Kidney (tissue), 14 donors: ENCODE results near the gene PHACTR1. TPM values are rescaled to one million over a fixed set of nuclear protein-coding genes. Genes with fewer than 3 reads are reported as not detected.

Experiments
- DNase-seq, 5 donors: peaks; one replicate each; pipeline ENCODE4 v3.0.0-alpha.2; 2013 to 2020
- FAIRE-seq: peaks from 2 replicates; lab custom pipeline; 2012; peaks lifted over from hg19 to GRCh38; lab: Jason Lieb, UNC
- H3K27ac ChIP-seq, 2 donors: one replicate each; pipeline ENCODE4 v1.7.0; 2013; ENCODE audit warnings: low read depth in 2 of 2, low read length in 2 of 2, inconsistent platforms in 1 of 2
- H3K27me3 ChIP-seq: one replicate; pipeline ENCODE4 v1.7.1; 2013; ENCODE audit warnings: low read length, inconsistent platforms; ENCODE audit not compliant: control insufficient read depth, insufficient read depth
- H3K36me3 ChIP-seq, 3 donors: one replicate each; pipeline versions ENCODE4 v1.7.0 to v1.7.1; 2013; ENCODE audit warnings: low read length in 3 of 3, control low read depth in 1 of 3, inconsistent platforms in 1 of 3; ENCODE audit not compliant: insufficient read depth in 3 of 3, control insufficient read depth in 2 of 3
- H3K4me1 ChIP-seq, 3 donors: one replicate each; pipeline versions ENCODE4 v1.7.0 to v1.7.1; 2013; ENCODE audit warnings: low read length in 3 of 3, inconsistent platforms in 1 of 3, low read depth in 1 of 3; ENCODE audit not compliant: control insufficient read depth in 2 of 3, insufficient read depth in 2 of 3
- H3K4me3 ChIP-seq, 3 donors: one replicate each; pipeline versions ENCODE4 v1.7.0 to v1.8.1; 2013; ENCODE audit warnings: low read length in 3 of 3, control low read depth in 1 of 3, inconsistent platforms in 1 of 3
- H3K9ac ChIP-seq, 3 donors: one replicate each; pipeline versions ENCODE4 v1.7.0 to v1.7.1; 2013; ENCODE audit warnings: low read length in 3 of 3, control low read depth in 1 of 3, inconsistent platforms in 1 of 3
- H3K9me3 ChIP-seq, 3 donors: one replicate each; pipeline versions ENCODE4 v1.7.0 to v1.7.1; 2013; ENCODE audit warnings: low read length in 3 of 3, control low read depth in 1 of 3, inconsistent platforms in 1 of 3; ENCODE audit not compliant: control insufficient read depth in 2 of 3, insufficient read depth in 1 of 3
- intact Hi-C: fragments of 100-400 bp; cut with DNase I; formaldehyde crosslinking; loops from one replicate; pipeline ENCODE4 v1.11.1; 2022
- polyA plus RNA-seq: library from polyadenylated mRNA; stranded (reverse); fragments of 350-450 nt; fragmentation: Illumina TruSeq; extraction: RNeasy Lipid Tissue Mini Kit (QIAGEN cat#74804); gene quantifications from one replicate; pipeline ENCODE4 v1.2.3, GENCODE V29; 2014; ENCODE audit warnings: low read depth, low replicate concordance; ENCODE audit not compliant: insufficient read depth
- total RNA-seq: library from RNA; stranded (reverse); fragmentation: NEBNext Ultra II Directional; extraction: Animal tissue kit (Norgen Biotek cat#: 25700); gene quantifications from one replicate; pipeline ENCODE4 v1.2.1, GENCODE V29; 2021
- TF ChIP-seq, protein P1 (sequence below): IDR thresholded peaks from 3 replicates; pipeline ENCODE4 v1.5.1; 2012; ENCODE audit warnings: mild to moderate bottlenecking, moderate library complexity, borderline replicate concordance; ENCODE audit not compliant: insufficient read depth; ENCODE audit errors: extremely low read depth
- donor health status: control.
- donor health status: control.
- donor health status: control.
- donor health status: control.
- donor health status: control.
- donor health status: DM: yes; HTN: yes; CAD: no.
- donor health status: Normal renal cell carcinoma (clear cell type).

The PHACTR1 gene
- total and polyA plus RNA-seq, 2 donors from 2014 or later: 3.3 to 33.6 TPM

DNA sequence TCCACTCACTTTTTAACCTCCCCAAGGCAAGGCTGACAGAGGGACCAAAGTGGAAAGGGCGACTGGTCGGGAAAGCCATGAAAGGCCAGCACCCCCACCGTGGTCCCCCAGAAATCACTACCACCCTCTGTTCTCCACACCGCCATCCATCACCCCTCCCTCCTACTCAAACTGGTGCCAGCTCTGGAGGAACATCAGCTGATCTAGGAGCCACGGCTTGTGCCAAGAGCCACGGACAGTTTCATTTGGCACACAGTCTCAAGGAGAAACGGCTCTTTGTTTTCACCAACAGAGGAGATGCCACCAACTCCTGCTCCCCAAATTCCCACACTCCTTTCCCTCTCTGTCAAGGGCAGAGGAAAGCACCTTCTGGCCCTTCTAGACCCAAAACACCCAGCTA, 585.7 kb downstream of the PHACTR1 start:
- Histone ChIP-seq H3K4me1 (peaks cover 0 to 59% (median 9%) of the 10 kb centered on the region in 3 donors), H3K36me3 (peaks cover 3 to 7% (median 3%) of the 10 kb centered on the region in 3 donors), H3K27ac (peak overlapping the region; percentile 47 to 51), H3K9me3 (no peaks in the 10 kb centered on the region), H3K9ac (no peak overlapping the region), H3K4me3 (no peak overlapping the region), H3K27me3 (no peaks in the 10 kb centered on the region)
- DNase-seq (no peak), FAIRE-seq (no peak)
- TF ChIP-seq, protein P1, sequence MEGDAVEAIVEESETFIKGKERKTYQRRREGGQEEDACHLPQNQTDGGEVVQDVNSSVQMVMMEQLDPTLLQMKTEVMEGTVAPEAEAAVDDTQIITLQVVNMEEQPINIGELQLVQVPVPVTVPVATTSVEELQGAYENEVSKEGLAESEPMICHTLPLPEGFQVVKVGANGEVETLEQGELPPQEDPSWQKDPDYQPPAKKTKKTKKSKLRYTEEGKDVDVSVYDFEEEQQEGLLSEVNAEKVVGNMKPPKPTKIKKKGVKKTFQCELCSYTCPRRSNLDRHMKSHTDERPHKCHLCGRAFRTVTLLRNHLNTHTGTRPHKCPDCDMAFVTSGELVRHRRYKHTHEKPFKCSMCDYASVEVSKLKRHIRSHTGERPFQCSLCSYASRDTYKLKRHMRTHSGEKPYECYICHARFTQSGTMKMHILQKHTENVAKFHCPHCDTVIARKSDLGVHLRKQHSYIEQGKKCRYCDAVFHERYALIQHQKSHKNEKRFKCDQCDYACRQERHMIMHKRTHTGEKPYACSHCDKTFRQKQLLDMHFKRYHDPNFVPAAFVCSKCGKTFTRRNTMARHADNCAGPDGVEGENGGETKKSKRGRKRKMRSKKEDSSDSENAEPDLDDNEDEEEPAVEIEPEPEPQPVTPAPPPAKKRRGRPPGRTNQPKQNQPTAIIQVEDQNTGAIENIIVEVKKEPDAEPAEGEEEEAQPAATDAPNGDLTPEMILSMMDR: no peak
- intact Hi-C loops: no loop called here

DNA sequence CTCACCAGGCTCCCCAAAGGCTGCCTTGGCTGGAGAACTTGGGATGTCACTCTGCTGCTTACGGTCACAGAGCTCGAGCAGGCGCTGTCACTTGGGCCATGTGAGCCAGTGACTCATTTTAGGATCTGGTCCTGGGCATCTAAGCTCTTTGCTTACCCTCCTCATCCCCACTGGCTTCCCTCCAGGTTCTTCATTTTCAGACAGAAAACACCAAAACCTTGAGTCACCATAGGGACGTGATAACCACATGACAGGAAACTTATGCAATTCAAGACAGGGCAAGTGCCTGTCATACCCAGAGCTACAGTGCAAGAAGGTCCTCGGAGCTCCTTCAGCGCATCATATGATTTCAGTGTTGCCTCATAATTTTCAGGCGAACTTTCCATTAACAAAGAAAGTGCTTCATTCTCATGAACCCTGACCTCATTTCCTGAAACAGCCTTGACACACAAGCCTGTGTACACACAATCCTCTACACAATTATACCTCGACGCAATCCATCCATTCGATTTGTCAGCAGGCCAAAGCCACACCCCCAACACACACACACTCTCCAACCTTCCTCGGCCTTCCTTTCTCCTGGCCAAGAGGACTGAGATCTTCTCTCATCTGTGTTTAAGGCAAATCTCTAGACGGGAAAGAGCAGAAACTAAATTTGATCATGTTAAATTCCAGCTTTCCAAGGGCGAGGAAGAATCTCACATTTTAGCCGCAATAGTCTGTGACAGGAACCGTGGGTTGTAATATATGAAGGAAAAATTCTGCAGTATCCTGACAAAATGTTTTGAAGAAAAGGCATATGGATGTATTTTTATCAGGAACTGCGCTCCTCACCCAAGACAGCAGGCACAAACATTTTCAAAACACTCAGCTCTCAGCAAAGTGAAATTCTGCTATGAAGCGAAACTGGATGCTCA, 586.4 kb downstream of the PHACTR1 start:
- intact Hi-C loops: no loop called here
- Histone ChIP-seq H3K9me3 (no peaks in the 10 kb centered on the region), H3K27ac (peak overlapping the region; percentile 47 to 80), H3K4me3 (no peak overlapping the region), H3K9ac (no peak overlapping the region), H3K36me3 (peaks cover 3 to 6% (median 3%) of the 10 kb centered on the region in 3 donors), H3K27me3 (no peaks in the 10 kb centered on the region), H3K4me1 (peaks cover 0 to 61% (median 9%) of the 10 kb centered on the region in 3 donors)
- TF ChIP-seq, protein P1: no peak
- DNase-seq: peak in 1 of 5 donors; percentile 36
- FAIRE-seq: no peak

GRCh38 chr6:13303668-13304017, 587.1 kb downstream of the PHACTR1 start:
- H3K4me3 ChIP-seq: no peak overlapping the region
- no peak overlapping the region for H3K9ac ChIP-seq
- intact Hi-C loops: no loop called here
- no peaks in the 10 kb centered on the region for H3K9me3 ChIP-seq
- FAIRE-seq (no peak), DNase-seq (peak in 2 of 5 donors; percentile 49 to 76)
- H3K27ac ChIP-seq: peak overlapping the region in 1 of 2 donors; percentile 80
- peaks cover 0 to 61% (median 12%) of the 10 kb centered on the region in 3 donors for H3K4me1 ChIP-seq
- TF ChIP-seq, protein P1: no peak
- peaks cover 3 to 6% (median 5%) of the 10 kb centered on the region in 3 donors for H3K36me3 ChIP-seq
- no peaks in the 10 kb centered on the region for H3K27me3 ChIP-seq
